Stimulated activated naive CD8-positive, alpha-beta T cell treated with anti-CD3 and anti-CD28 coated beads, Interleukin-15, amount 100 ng/mL, for 72 hours (primary cell): ENCODE data around the gene VASH2.
"Not testable (repeated sequence)": the region's sequence is repeated elsewhere in the genome, so short reads cannot be mapped to it uniquely, and the experiment has no call there.

ENCODE experiments used
- ATAC-seq: fragments of 150-1000 bp; cut with Tn5 transposase; 2 replicates; pipeline ENCODE4 v1.10.0; 2021; ENCODE audit warnings: mild to moderate bottlenecking, moderate library complexity
- DNase-seq, 2 donors: peaks; one replicate each; pipeline ENCODE4 v3.0.0; 2021 to 2022
- H3K27ac Mint-ChIP-seq, 2 donors: one replicate each; pipeline ENCODE4 v1.8.0; 2022; ENCODE audit warnings: mild to moderate bottlenecking in 2 of 2, mixed read lengths in 2 of 2, moderate library complexity in 2 of 2
- H3K27me3 Mint-ChIP-seq: one replicate; pipeline ENCODE4 v1.8.0; 2022; ENCODE audit warnings: mixed read lengths
- H3K4me1 Mint-ChIP-seq: one replicate; pipeline ENCODE4 v1.8.0; 2022; ENCODE audit warnings: mild to moderate bottlenecking, mixed read lengths
- H3K4me3 Mint-ChIP-seq, 2 donors: one replicate each; pipeline ENCODE4 v1.8.0; 2022; ENCODE audit warnings: mild to moderate bottlenecking in 2 of 2, mixed read lengths in 2 of 2, moderate library complexity in 1 of 2
- H3K9me3 Mint-ChIP-seq, 2 donors: one replicate each; pipeline ENCODE4 v1.8.0; 2022; ENCODE audit warnings: mixed read lengths in 2 of 2

VASH2 gene

GRCh38 chr1:212980123-212980785, 29.9 kb downstream of the VASH2 start:
- Mint-ChIP-seq H3K27ac (no peak overlapping the region), H3K4me1 (peaks cover 7% of the 10 kb centered on the region), H3K4me3 (no peak overlapping the region), H3K9me3 (no peaks in the 10 kb centered on the region), H3K27me3 (no peaks in the 10 kb centered on the region)
- ATAC-seq (no peak), DNase-seq (no peak)

GRCh38 chr1:212981025-212981495, 30.7 kb downstream of the VASH2 start:
- H3K4me1 Mint-ChIP-seq, result peaks cover 7% of the 10 kb centered on the region
- no peaks in the 10 kb centered on the region for H3K9me3 Mint-ChIP-seq
- no peak for ATAC-seq
- H3K4me3 Mint-ChIP-seq, result no peak overlapping the region
- H3K27me3 Mint-ChIP-seq, result no peaks in the 10 kb centered on the region
- no peak for DNase-seq
- H3K27ac Mint-ChIP-seq, result no peak overlapping the region

- Mint-ChIP-seq H3K27ac (no peak overlapping the region), H3K27me3 (no peaks in the 10 kb centered on the region), H3K9me3 (no peaks in the 10 kb centered on the region), H3K4me1 (peaks cover 7% of the 10 kb centered on the region), H3K4me3 (no peak overlapping the region)
- DNase-seq (no peak), ATAC-seq (peak; percentile 55)
Measured at GRCh38 chr1:212981571-212982328, 31.4 kb downstream of the VASH2 start.

GRCh38 chr1:212982430-212983152, 32.2 kb downstream of the VASH2 start:
- Mint-ChIP-seq H3K9me3 (no peaks in the 10 kb centered on the region), H3K4me1 (peaks cover 7% of the 10 kb centered on the region), H3K4me3 (no peak overlapping the region), H3K27ac (no peak overlapping the region), H3K27me3 (no peaks in the 10 kb centered on the region)
- DNase-seq (no peak), ATAC-seq (no peak)

- ATAC-seq, result no peak
- Mint-ChIP-seq H3K4me3 (no peak overlapping the region), H3K27ac (no peak overlapping the region), H3K4me1 (peaks cover 7% of the 10 kb centered on the region), H3K27me3 (no peaks in the 10 kb centered on the region), H3K9me3 (no peaks in the 10 kb centered on the region)
- no peak for DNase-seq
Measured at GRCh38 chr1:212983482-212983881, 33.1 kb downstream of the VASH2 start.

- Mint-ChIP-seq H3K27ac (no peak overlapping the region), H3K27me3 (no peaks in the 10 kb centered on the region), H3K4me3 (no peak overlapping the region), H3K9me3 (no peaks in the 10 kb centered on the region), H3K4me1 (peaks cover 8% of the 10 kb centered on the region)
- ATAC-seq, result no peak
- DNase-seq, result no peak
Measured at GRCh38 chr1:212984522-212985291, 34.4 kb downstream of the VASH2 start.

- ATAC-seq, result no peak
Measured at GRCh38 chr1:212986551-212986950, 36.2 kb downstream of the VASH2 start.

GRCh38 chr1:212987702-212988322, 37.5 kb downstream of the VASH2 start:
- DNase-seq, result no peak

More at GRCh38 chr1:212986551-212986950, 36.2 kb downstream of the VASH2 start:
- DNase-seq, result no peak
- no peaks in the 10 kb centered on the region for H3K9me3 Mint-ChIP-seq
- no peak overlapping the region for H3K4me3 Mint-ChIP-seq
- H3K27ac Mint-ChIP-seq, result peak overlapping the region in 1 of 2 donors; percentile 1
- no peaks in the 10 kb centered on the region for H3K27me3 Mint-ChIP-seq
- H3K4me1 Mint-ChIP-seq, result peaks cover 10% of the 10 kb centered on the region

GRCh38 chr1:212990276-212990675, 39.9 kb downstream of the VASH2 start:
- DNase-seq (no peak), ATAC-seq (no peak)
- no peaks in the 10 kb centered on the region for H3K9me3 Mint-ChIP-seq
- no peak overlapping the region for H3K27ac Mint-ChIP-seq
- peaks cover 6% of the 10 kb centered on the region for H3K4me1 Mint-ChIP-seq
- H3K4me3 Mint-ChIP-seq, result no peak overlapping the region
- H3K27me3 Mint-ChIP-seq, result no peaks in the 10 kb centered on the region

More at GRCh38 chr1:212987702-212988322, 37.5 kb downstream of the VASH2 start:
- H3K9me3 Mint-ChIP-seq, result no peaks in the 10 kb centered on the region
- H3K27ac Mint-ChIP-seq, result no peak overlapping the region
- no peaks in the 10 kb centered on the region for H3K27me3 Mint-ChIP-seq
- H3K4me1 Mint-ChIP-seq, result peaks cover 6% of the 10 kb centered on the region
- H3K4me3 Mint-ChIP-seq, result no peak overlapping the region
- no peak for ATAC-seq

GRCh38 chr1:212993960-212994359, 43.6 kb downstream of the VASH2 start:
- not testable (repeated sequence) for H3K4me1 Mint-ChIP-seq, H3K4me3 Mint-ChIP-seq, ATAC-seq, DNase-seq, H3K27ac Mint-ChIP-seq, H3K27me3 Mint-ChIP-seq, H3K9me3 Mint-ChIP-seq

- DNase-seq (no peak), ATAC-seq (no peak)
- Mint-ChIP-seq H3K27ac (no peak overlapping the region), H3K4me1 (peaks cover 3% of the 10 kb centered on the region), H3K9me3 (no peaks in the 10 kb centered on the region), H3K27me3 (no peaks in the 10 kb centered on the region), H3K4me3 (no peak overlapping the region)
Measured at GRCh38 chr1:212994926-212995325, 44.6 kb downstream of the VASH2 start.

- Mint-ChIP-seq H3K27ac (peak overlapping the region in 1 of 2 donors; percentile 26), H3K9me3 (no peaks in the 10 kb centered on the region), H3K4me1 (peaks cover 9% of the 10 kb centered on the region), H3K4me3 (no peak overlapping the region), H3K27me3 (no peaks in the 10 kb centered on the region)
- ATAC-seq (peak; percentile 60), DNase-seq (no peak)
Measured at GRCh38 chr1:213003256-213003655, 52.9 kb downstream of the VASH2 start.

GRCh38 chr1:213008564-213008963, 58.2 kb downstream of the VASH2 start:
- H3K4me3 Mint-ChIP-seq, result no peak overlapping the region
- H3K9me3 Mint-ChIP-seq, result no peaks in the 10 kb centered on the region
- no peak overlapping the region for H3K27ac Mint-ChIP-seq
- peaks cover 38% of the 10 kb centered on the region for H3K4me1 Mint-ChIP-seq
- DNase-seq, result no peak
- peak; percentile 64 for ATAC-seq
- H3K27me3 Mint-ChIP-seq, result no peaks in the 10 kb centered on the region

- H3K4me1 Mint-ChIP-seq, result peaks cover 30% of the 10 kb centered on the region
- H3K27me3 Mint-ChIP-seq, result no peaks in the 10 kb centered on the region
- H3K27ac Mint-ChIP-seq, result peak overlapping the region; percentile 100
- H3K9me3 Mint-ChIP-seq, result no peaks in the 10 kb centered on the region
- ATAC-seq, result no peak
- peak overlapping the region; percentile 98 to 99 for H3K4me3 Mint-ChIP-seq
- DNase-seq, result no peak
Measured at GRCh38 chr1:213014642-213015041, 64.3 kb downstream of the VASH2 start.
